Psoas muscle (tissue), 8 donors: ENCODE measurements around the gene OSBPL3. TPM values are rescaled to one million over a fixed set of nuclear protein-coding genes. Genes with fewer than 3 reads are reported as not detected.
A peak's percentile ranks its signal among the peaks of the same experiment; 100 is the strongest.

Experiments
- ATAC-seq, 4 donors: fragments of 200-7000 bp; cut with Tn5 transposase; one replicate each; pipeline ENCODE4 v1.9.1; 2020; ENCODE audit warnings: moderate library complexity in 3 of 4, mild to moderate bottlenecking in 2 of 4
- DNase-seq, 2 donors: peaks; one replicate each; pipeline ENCODE4 v3.0.0-alpha.2; 2020
- H3K27ac ChIP-seq: fragments of 200-600 bp; one replicate; pipeline ENCODE4 v1.8.0; 2022
- H3K27me3 ChIP-seq, 3 donors: fragments of 200-600 bp in 1 of 3; one replicate each; pipeline versions ENCODE4 v1.6.1 to v1.8.0; 2013 to 2022; ENCODE audit warnings: low read length in 2 of 3, mild to moderate bottlenecking in 2 of 3, moderate library complexity in 1 of 3; ENCODE audit not compliant: insufficient read depth in 3 of 3
- H3K36me3 ChIP-seq, 2 donors: fragments of 200-600 bp in 1 of 2; one replicate each; pipeline versions ENCODE4 v1.6.1 to v1.8.0; 2013 to 2022; ENCODE audit warnings: low read depth in 1 of 2, mild to moderate bottlenecking in 1 of 2, moderate library complexity in 1 of 2; ENCODE audit not compliant: insufficient read depth in 1 of 2
- H3K4me1 ChIP-seq: fragments of 200-600 bp; one replicate; pipeline ENCODE4 v1.8.0; 2022
- H3K4me3 ChIP-seq: fragments of 200-600 bp; one replicate; pipeline ENCODE4 v1.8.0; 2022; ENCODE audit warnings: mild to moderate bottlenecking
- H3K9me3 ChIP-seq: fragments of 200-600 bp; one replicate; pipeline ENCODE4 v1.8.0; 2022
- CTCF ChIP-seq: fragments of 200-600 bp; IDR thresholded peaks from one replicate; pipeline ENCODE4 v1.8.0; 2022; ENCODE audit warnings: antibody characterized with exemption
- WGBS, 3 donors: extraction: QIAGEN DNeasy Blood & Tissue Kit; methylation state at CpG; one replicate each; pipeline versions ENCODE4 v1.1.6 to v1.1.7; 2013; 5-methylcytosine and 5-hydroxymethylcytosine counted together
- intact Hi-C, 2 donors: fragments of 100-400 bp; cut with DNase I; formaldehyde crosslinking; loops; one replicate each; pipeline versions ENCODE4 v1.11.0 to v1.14.2; 2022
- polyA plus RNA-seq, 3 donors: library from polyadenylated mRNA; stranded (reverse); fragments of 200-250 nt; gene quantifications; one replicate each; pipeline ENCODE4 v1.2.3, GENCODE V29; 2013
- total RNA-seq, 4 donors: library from RNA; stranded (reverse); fragmentation: NEBNext Ultra II Directional in 2 of 4; extraction: Animal tissue kit (Norgen Biotek cat#: 25700) in 2 of 4; gene quantifications; one replicate each; pipeline versions ENCODE4 v1.2.1 to v1.2.4, GENCODE V29; 2021 to 2023
- donor health status: healthy with polysubstance abuse.
- donor health status: DM: no; HTN: no; CAD: no; lungs with moderate emphysema.
- donor health status: Bipolar disorder and iron deficiency.
- donor health status: healthy.
- donor health status: DM: yes; HTN: yes; CAD: no.
- donor health status: DM: no; HTN: no; CAD: no.
- donor health status: DM: no; HTN: no; CAD: no.
- donor health status: DM: yes; HTN: yes; CAD: no.

The OSBPL3 gene
- total and polyA plus RNA-seq, 7 donors, result 1.9 to 8.7 (median 4.2) TPM

- Histone ChIP-seq H3K27ac (peak overlapping the region; percentile 39), H3K4me1 (peaks cover 28% of the 10 kb centered on the region), H3K4me3 (no peak overlapping the region), H3K36me3 (no peaks in the 10 kb centered on the region), H3K9me3 (no peaks in the 10 kb centered on the region), H3K27me3 (no peaks in the 10 kb centered on the region)
- intact Hi-C loops, result no loop called here
- ATAC-seq, result peak in 3 of 4 donors; percentile 67 to 81 (median 78)
- 70 to 87% (median 76%) methylated on average over 9 of the region's 9 CpGs for WGBS, 3 donors
- no peak for TF ChIP-seq CTCF
- no peak for DNase-seq
These were observed 56.7 kb downstream of the OSBPL3 start for GRCh38 chr7:24923172-24923865.

GRCh38 chr7:24922099-24922773, 57.7 kb downstream of the OSBPL3 start:
- ATAC-seq, result peak in 3 of 4 donors; percentile 40 to 54 (median 50)
- H3K4me3 ChIP-seq, result no peak overlapping the region

GRCh38 chr7:24921362-24921679, 58.7 kb downstream of the OSBPL3 start:
- Histone ChIP-seq H3K4me1 (peaks cover 15% of the 10 kb centered on the region), H3K9me3 (no peaks in the 10 kb centered on the region), H3K4me3 (no peak overlapping the region), H3K27me3 (no peaks in the 10 kb centered on the region), H3K36me3 (no peaks in the 10 kb centered on the region), H3K27ac (no peak overlapping the region)
- DNase-seq (no peak), ATAC-seq (no peak)
- intact Hi-C loops, result no loop called here
- TF ChIP-seq CTCF, result no peak
- WGBS, 3 donors, result 60 to 76% (median 71%) methylated on average over 3 of the region's 3 CpGs

More at GRCh38 chr7:24922099-24922773, 57.7 kb downstream of the OSBPL3 start:
- intact Hi-C loops, result no loop called here
- Histone ChIP-seq H3K36me3 (no peaks in the 10 kb centered on the region), H3K27me3 (no peaks in the 10 kb centered on the region), H3K27ac (no peak overlapping the region), H3K9me3 (no peaks in the 10 kb centered on the region), H3K4me1 (peaks cover 24% of the 10 kb centered on the region)
- 52 to 67% (median 58%) methylated on average over 5 of the region's 5 CpGs for WGBS, 3 donors
- TF ChIP-seq CTCF, result no peak
- no peak for DNase-seq

GRCh38 chr7:24920451-24921361, 59.3 kb downstream of the OSBPL3 start:
- Histone ChIP-seq H3K4me3 (no peak overlapping the region), H3K36me3 (no peaks in the 10 kb centered on the region), H3K27ac (no peak overlapping the region), H3K27me3 (no peaks in the 10 kb centered on the region), H3K4me1 (peaks cover 15% of the 10 kb centered on the region), H3K9me3 (no peaks in the 10 kb centered on the region)
- WGBS, 3 donors, result 78 to 83% (median 78%) methylated on average over 3 of the region's 3 CpGs
- no peak for TF ChIP-seq CTCF
- no peak for ATAC-seq
- intact Hi-C loops, result no loop called here
- DNase-seq, result no peak
